C4-2B (cell line): ENCODE measurements around the gene LACTBL1.

ENCODE experiments used
- CTCF ChIP-seq: fragments of 450-650 bp; conservative IDR thresholded peaks from 2 replicates; pipeline ENCODE4 v1.5.1; 2017; ENCODE audit warnings: mild to moderate bottlenecking
- ZFX ChIP-seq: fragments of 450-650 bp; IDR thresholded peaks from 2 replicates; pipeline ENCODE4 v1.6.1; 2017

GRCh38 chr1:22941257-22941656, 31.4 kb downstream of the LACTBL1 start:
- TF ChIP-seq CTCF (no peak), ZFX (no peak)
